Activated naive CD8-positive, alpha-beta T cell treated with anti-CD3 and anti-CD28 coated beads, Interleukin-2, amount 50 U/mL, for 16 hours (primary cell): ENCODE data around the gene CMIP.

ENCODE experiments used
- DNase-seq: peaks from one replicate; pipeline ENCODE4 v3.0.0-alpha.2; 2020; ENCODE audit warnings: low read depth, low spot score

The CMIP gene

DNA sequence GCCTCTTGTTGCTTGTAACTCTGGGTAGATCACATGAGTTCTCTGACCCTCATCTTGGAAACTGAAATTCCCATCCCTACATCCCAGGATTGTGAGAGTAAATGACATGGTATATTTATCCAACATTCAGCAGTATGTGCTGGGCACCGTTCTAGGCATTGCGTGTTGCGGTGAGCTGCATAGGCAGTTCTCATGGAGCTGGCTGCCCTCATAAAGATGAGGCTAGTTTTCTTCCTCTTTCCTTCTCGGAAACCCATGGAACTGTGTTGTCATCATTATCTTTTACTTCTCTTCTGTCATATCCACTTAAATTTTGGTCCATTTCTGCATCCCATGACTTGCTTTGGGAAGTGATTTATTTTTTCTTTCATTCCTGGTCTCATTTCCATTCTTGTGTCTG, 17.2 kb downstream of the CMIP start:
- no peak for DNase-seq

DNA sequence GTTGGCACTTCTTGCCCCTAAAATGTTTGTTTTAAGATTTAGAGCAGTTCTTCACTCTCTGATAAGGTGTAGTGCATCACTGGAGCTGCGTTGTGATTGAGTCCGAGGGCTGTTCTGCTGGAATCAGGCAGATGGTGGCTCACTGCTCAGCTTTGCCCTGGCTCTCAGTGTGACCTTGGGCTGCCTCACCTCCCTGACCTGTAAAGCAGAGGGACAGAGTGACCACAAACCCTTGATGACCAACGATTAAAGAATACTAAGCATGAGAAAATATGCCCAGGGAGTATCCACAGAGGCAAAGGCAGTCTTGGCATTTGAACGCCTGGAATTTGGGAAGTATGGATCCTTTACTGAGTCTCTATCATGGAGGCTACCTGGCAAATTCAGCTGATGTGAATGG, 18.1 kb downstream of the CMIP start:
- no peak for DNase-seq

DNA sequence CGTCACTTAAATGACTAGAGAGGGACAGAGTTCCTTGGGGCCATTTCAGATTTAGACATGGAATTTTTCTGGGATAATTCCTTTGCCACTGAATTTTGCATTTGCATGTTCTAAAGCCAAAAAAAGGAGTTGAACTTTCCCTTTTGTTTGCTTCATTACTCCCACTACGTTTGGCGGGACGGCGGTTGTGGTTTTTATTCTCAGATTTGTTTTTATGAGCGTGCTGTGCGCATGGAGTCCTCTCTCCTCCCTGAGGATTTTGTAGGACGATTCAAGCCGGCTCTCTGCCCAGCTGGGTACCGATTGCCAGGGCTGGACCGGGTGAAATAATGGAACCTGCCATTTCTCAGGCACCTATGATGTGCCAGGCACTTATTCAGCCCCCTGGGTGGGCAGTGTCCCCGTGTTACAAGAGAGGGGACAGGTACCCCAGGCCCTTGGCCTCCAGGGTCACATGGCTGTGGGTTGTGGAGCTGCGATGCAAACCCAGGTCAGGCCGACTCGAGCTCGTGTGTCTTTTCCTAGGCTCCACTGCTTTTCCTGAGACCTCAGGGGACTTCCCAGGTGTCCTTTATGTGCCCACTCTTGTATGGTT, 18.8 kb downstream of the CMIP start:
- DNase-seq: no peak

DNA sequence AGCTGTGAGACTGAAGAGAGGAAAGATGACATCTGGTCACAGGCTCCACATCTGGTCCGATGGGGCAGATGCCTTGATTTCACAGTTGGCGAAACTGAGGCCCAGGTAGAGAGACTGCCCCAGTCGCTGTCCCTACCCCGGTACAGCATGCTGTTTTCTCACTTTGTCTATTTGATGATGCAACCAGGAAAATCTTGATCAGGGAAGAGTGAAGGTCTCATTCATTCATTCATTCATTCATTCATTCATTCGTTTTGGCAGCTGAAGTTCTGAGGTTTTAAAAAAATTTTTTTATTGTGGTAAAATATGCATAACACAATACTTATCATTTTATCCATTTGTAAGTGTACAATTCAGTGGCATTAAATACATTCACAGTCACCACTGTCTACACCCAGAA, 19.7 kb downstream of the CMIP start:
- DNase-seq: no peak

DNA sequence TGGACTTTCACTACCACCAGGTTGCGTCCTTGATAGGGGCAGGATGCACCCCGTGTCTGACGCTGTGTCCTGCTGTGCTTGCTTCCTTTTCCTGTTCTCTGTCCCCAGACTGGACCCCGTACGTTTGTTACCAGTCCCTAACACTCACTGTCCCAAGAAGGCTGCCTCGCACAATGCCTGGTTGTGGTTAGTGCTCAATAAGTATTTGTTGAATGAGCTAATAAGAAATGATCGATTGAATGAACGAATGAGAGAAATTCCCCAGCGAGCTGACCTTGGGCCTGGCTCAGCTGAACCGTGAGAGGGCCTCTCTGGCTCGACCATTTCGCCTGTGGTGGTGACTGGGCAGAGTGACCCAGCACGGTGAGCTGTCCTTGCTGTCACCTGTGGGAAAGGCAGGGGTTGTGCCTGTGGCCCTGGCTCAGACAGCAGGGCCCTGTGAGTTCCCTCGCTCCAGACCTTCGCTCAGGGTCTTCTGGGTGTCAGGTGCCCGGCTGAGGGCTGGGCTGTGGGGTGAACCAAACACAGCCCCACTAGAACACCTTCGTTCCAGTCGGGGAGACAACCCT, 20.9 kb downstream of the CMIP start:
- no peak for DNase-seq

DNA sequence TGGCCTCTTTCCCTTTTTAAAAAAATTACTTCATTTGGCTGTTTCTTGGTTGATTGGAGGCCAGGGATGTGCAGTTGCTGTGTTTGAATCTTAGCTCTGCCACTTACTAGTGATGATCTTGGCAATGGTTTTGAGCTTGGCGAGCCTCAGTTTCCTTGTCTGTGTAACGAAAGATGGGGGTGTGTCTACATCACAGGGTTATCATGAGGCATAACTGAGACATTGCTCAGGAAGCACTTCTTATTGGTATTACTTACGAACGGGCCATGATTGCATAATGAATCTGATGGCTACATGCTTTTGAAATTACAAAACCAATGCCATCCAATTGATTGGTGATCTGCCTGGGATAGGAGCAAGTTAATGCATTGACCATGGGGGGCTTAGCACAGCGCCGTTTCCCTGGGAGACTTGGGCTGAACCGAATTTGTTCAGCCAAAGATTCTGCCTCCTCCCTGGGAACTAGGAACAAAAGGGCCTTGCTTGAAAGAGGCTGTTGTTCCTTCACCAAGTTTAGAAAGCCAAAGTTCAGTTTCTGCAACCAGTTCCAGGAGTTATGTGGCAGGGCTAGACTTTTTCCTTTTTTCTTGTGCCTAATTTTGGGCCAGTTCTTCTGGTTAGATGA, 21.9 kb downstream of the CMIP start:
- DNase-seq: no peak

DNA sequence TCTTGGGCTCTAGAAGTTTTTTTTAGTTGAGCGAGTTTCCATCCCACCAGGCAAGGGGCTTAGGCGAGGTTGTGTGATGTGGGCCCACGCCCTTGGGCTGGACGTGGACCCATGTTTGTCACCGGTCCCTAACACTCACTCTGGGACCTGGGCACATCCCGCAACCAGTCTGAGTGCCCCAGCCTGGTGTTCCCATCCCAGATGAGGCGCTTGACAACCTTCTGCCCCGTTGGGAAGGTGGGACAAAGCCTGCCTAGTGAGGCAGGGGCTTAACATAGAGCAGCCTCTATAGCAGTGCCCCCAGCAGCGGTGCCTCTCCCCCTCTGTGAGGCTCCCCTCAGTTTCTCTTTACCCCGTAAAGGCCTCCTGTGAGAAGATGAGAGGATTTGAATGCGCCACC, 22.5 kb downstream of the CMIP start:
- DNase-seq: no peak

DNA sequence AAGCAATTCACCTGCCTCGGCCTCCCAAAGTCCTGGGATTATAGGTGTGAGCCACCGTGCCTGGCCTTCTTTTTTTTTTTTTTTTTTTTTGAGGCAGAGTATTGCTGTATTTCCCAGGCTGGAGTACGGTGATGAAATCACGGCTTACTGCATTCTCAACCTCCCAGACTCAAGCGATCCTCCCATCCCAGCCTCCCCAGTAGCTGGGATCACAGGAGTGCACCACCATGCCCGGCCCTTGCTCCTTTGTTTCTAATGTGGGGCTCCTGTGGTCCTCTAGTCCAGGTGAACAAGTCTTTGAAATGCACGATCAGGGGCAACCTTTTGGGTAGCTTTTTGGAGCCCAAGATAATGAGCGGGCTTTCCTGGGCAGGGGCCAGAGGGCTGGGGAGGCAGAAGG, 23.2 kb downstream of the CMIP start:
- DNase-seq: no peak

DNA sequence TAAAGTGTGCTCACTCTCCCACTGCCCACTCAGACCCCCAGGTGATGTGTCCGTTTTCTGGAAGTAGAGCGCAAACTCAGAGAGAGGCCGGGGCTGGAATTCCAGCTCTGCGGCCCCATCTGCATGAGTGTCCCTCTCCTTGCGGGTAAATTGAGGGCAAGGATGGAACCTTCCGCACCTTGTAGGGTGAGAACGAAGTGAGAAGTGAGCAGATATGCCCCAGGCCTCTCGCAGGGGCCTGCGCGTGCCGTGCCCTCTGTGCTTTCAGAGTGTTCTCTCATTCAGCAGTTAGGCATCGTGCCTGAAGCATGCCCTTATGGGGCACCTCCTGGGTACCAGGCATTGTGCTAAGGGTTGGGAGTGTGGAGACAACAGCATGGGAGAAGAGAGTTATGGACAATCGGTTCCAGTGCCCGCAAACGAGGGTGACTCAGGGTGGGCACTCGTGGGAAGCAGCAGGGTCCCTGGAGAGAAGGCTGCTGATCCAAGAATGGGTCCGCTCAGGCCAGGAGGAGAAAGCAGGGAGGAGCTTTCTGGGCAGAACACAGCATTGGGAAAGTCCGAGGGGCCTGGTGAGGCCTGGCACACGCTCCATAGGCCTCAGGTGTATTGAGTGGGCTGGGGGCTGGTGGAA, 23.8 kb downstream of the CMIP start:
- DNase-seq: no peak

DNA sequence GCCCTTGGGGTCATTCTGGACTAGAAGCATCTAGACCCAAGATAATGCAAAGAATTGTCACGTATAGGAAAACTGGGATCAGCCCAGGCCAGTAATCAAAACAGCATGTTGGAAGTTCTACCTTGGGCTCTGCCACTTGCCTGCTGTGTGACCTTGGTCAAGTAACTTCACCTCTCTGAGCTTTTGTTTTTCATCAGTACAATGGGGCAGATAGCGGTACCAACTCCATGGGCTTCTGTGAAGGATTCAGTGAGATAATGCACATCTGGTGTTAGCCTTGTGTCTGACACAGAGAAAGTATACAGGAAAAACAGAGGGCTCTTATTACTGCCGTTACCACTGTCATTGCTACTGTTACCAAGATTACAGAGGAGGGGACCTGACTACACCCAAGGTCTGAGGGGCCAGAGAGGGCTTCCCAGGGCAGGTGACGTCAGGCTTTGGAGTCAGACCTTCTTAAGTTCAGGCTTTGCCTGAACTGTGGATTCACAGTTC, 24.6 kb downstream of the CMIP start:
- no peak for DNase-seq

DNA sequence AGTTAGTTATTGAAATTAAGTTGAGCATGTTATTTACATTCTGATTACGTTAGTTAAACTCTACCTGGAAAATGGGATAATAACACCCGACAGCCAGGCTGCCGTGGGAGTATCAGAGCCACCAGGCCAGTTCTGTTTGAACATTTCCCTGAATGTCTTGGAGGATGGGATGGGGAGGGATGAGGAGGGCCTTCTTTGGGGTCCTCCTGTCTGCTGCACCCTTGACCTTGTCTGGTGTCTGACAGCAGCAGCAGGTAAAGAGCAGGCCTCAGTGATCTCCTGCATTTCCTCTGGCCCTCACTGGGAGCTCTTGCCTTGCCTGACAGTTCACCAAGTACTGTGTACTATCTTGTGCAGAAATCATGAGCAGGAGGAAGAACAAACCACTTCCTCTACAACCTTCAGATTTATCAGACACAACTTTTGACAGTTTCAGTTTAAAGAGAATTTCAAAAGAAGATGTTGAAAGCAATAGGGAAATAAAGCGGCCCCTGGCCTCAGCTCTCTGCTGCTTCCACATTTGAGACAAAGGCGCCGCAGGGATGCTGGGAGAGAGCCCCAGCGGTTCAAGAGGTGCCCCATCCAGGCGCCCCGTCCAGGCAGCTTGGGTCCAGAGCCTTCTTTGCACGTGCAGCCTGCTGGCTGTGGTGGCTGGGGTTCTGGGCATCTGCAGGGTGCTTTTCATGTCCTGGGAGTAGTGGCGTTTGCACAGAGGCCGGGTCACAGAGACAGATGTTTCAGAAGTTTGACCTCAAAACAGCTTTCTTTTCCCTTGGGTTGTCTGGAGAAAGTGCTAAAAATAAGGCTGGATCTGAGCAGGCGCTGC, 25.3 kb downstream of the CMIP start:
- DNase-seq: no peak

DNA sequence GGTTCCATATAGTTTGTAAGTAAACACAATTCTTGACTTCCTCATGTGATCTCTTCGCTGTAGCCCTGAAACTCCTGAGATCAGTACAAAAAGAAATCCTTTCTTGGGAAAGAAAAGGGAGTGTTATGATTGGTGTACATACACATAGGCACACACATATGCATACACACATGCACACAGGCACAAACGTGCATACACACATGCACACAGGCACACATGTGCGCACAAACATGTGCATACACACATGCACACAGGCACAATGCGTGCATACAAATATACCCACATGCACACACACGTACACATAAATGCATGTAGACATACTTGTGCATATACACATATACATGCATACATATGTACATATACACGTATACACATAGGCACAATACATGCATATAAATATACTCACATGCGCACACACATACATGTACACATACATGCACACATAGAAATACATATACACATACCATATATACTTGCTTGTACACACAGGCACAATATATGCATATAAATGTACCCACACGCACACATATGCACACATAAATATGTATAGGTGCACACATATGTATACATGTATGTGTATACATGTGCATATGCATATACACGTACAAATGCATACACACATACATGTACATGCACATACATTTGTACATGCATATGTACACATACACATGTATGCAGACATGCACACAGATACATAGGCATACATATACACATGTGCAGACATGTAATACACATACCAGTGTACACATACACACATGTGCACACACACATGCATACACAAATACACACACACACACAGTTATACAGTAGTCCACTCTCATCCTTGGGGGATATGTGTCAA, 26.4 kb downstream of the CMIP start:
- no peak for DNase-seq

DNA sequence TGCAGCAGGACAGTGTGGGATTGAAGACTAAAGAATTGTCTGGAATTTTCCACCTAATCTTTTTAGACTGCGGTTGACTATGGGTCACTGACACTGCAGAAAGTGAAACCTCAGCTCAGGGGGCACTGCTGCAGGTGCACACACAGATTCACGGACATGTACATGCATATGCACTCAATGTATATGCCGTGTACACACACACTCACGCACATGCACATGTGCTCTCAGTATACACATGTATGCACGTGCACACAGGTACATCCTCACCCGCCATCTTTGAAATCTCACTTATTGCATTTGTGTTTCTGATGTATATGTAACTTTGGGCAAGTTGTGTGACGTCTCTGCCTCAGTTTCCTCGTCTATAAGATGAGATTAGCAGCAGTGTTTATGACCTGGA, 27.3 kb downstream of the CMIP start:
- no peak for DNase-seq

DNA sequence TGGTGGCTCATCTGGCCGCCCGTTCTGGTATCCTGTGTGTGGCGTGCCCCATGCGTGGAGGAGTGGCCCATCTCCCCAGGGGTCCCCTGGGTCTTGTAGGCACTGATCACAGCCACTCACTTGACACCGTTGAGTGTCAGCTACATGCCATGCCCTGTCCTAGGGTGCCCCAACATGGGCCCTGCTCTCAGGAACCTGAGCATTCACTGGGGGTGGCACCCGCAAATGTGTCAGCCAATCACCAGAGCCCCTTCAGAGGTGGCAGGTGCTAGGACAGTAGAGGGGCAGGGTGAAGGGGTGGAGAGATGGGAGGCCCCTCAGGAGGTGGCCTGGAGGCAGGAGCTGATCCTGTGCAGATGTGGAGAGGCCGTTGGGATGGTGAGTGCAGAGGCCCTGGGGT, 27.8 kb downstream of the CMIP start:
- DNase-seq: no peak

DNA sequence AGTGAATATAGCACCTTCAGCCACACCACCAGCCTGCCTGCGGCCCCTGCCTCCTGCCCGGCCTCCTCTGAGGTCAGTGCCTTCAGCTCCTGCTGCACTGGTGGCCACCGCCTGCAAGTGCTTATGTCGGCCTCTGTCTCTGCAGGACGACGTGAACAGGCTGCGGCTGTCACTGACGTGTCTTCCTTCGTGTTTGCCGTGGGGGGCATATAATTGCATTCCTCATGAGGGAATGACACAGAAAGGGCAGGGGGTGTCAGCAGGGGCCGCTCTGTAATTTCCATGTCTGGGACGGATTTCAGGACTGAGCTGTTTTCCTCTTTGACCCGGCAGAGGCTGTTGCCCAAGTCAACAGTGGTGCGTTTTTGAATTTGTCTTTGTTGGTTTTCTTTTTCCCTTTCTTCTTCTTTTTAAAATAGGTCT, 28.5 kb downstream of the CMIP start:
- DNase-seq: no peak

DNA sequence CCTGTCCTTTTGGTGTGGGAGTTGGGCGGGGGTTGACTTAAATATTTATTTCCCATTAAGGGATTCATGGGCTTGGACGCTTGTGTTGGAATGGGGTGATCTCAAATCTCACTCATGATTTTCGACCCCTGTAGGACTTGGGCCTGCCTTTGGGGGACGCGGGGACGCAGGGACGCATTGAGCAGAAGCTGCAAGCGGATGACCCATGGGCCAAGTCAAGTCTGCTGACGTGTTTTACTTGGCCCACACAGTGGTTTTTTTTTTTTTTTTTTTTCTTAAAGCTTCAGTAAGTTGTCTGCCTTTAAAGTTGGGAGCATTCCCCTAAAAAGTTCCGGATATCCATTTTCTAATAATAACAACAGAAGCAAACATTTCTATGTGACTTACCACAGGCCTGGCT, 28.9 kb downstream of the CMIP start:
- no peak for DNase-seq

DNA sequence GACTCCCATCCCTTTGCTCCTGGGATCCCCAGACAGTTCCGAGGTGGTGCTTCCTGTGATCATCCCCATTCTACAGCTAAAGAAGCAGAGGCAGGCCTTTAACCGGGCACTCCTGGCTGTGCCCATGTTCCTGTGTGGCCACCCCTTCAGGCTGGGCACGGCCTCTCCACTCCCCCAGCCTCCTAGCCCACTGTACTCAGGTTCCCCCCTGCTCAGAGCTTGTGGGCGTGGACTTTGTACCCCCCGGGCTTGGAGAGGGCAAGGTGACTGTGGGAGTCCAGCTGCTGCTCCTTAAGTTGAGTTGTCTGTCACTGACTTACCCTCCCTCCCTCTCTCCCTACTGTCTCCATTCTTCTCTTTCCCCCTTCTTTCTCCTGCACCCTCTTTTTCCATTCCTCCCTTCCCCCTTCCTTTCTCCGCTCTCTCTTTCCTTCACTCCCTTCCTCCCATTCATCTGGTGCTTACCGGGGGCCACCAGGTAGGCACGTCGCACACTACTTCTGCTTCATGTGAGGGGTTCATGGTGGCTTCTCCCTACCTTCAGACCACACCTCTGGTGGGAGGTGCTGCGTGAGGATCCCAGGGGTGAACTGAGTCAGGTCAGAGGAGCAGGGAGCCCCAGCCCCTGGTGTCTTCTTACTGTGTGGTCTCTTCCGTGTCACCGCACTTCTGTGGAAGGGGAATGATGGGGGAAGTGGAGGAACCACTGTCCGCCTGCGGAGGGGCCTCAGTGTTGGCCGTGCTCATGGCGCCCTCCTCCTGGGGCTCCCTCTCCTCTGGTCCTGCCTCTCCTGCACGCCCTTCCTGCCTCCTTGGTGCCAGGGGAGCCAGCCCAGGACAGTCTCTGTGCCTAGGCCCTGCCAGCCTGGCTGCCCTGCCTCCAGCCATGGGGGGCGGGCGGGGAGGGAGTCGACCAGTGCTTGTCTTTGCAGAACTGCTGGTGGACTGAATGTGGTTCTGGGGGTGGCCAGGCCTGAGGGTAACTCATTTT, 29.7 kb downstream of the CMIP start:
- no peak for DNase-seq

DNA sequence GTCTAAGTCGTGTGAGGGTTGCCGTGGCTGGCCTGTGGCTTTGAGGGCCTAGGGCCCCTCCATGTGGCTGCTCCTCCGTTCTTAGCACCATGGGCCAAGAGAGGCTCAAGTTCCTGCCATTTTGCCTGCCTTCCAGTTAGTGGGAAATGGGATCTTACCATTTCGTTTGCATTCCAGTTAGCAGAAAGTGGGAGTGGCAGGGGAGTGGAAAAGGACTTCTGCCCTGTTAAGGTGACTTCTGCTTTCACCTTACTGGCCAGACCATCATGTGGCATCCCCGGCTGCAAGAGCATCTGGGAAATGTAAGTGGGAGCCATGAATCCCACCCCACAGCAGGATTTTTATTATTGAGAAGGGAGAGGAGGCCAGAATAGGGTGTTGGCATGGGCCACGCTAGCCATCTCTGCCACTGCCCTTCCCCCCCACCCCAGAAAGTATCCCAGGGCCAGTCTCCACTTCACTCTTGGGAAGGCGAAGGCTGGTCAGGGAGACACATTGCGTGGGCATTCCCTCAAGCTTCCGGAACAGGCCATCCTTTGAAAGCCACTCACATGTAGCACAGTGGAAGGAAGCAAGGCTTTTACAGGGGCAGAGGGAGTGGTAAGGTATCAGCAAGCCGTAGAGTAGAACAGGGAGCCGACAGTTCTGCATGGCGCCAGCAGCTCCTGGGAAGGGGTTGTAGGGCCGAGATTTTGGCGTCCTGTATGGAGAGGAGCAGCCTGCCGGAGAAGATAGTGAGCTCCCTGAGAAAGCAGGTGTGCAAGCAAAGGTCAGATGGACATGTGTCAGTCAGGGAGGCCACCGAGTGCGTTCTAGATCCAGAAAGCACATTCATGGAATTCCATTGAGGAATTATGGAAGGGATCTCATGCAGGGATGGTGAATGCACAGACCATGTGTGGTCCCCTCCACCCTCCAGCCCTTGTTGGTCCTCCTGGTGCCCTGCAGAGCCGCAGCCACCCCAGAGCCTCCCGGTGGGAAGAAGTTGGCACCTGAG, 33.4 kb downstream of the CMIP start:
- no peak for DNase-seq
